GM23338 (cell line): Measurements from ENCODE around the gene CD70. TPM values are rescaled to one million over a fixed set of nuclear protein-coding genes. Genes with fewer than 3 reads are reported as not detected.

Experiments
- ATAC-seq: fragments of 200-7000 bp; cut with Tn5 transposase; 3 replicates; pipeline ENCODE4 v1.9.1; 2020
- DNase-seq: peaks from one replicate; pipeline ENCODE4 v3.0.0-alpha.2; 2015; ENCODE audit warnings: low spot score
- H2AFZ ChIP-seq: fragments of 200-600 bp; sonication (generic); 2 replicates; pipeline ENCODE4 v1.8.0; 2016; ENCODE audit warnings: antibody characterized with exemption, mild to moderate bottlenecking, moderate library complexity
- H3F3A ChIP-seq: fragments of 200-600 bp; sonication (generic); replicated peaks from 2 replicates; pipeline ENCODE4 v1.8.0; 2017; ENCODE audit warnings: antibody characterized with exemption, mixed run types, low read depth
- H3K27ac ChIP-seq: fragments of 200-600 bp; sonication (generic); 2 replicates; pipeline ENCODE4 v1.6.1; 2016; ENCODE audit warnings: low read depth
- H3K27me3 ChIP-seq: fragments of 200-600 bp; sonication (generic); 2 replicates; pipeline ENCODE4 v1.8.0; 2016; ENCODE audit warnings: mild to moderate bottlenecking, mixed run types, moderate library complexity; ENCODE audit not compliant: insufficient read depth
- H3K36me3 ChIP-seq: fragments of 200-600 bp; sonication (generic); 2 replicates; pipeline ENCODE4 v1.8.0; 2016; ENCODE audit warnings: mild to moderate bottlenecking; ENCODE audit not compliant: insufficient read depth
- H3K4me1 ChIP-seq: fragments of 200-600 bp; sonication (generic); 2 replicates; pipeline ENCODE4 v1.8.0; 2016; ENCODE audit warnings: mild to moderate bottlenecking, moderate library complexity; ENCODE audit not compliant: insufficient read depth
- H3K4me2 ChIP-seq: fragments of 200-600 bp; sonication (generic); 2 replicates; pipeline ENCODE4 v1.7.1; 2017; ENCODE audit warnings: mixed run types
- H3K4me3 ChIP-seq: fragments of 200-600 bp; sonication (generic); 2 replicates; pipeline ENCODE4 v1.6.1; 2016; ENCODE audit warnings: mixed run types
- H3K79me2 ChIP-seq: fragments of 200-600 bp; sonication (generic); replicated peaks from 2 replicates; pipeline ENCODE4 v1.8.0; 2017; ENCODE audit warnings: mild to moderate bottlenecking; ENCODE audit not compliant: insufficient read depth
- H3K9me2 ChIP-seq: fragments of 200-600 bp; sonication (generic); 2 replicates; pipeline ENCODE4 v1.8.0; 2017; ENCODE audit not compliant: insufficient read depth
- H4K20me1 ChIP-seq: fragments of 200-600 bp; sonication (generic); replicated peaks from 2 replicates; pipeline ENCODE4 v1.8.0; 2017; ENCODE audit warnings: mild to moderate bottlenecking; ENCODE audit not compliant: insufficient read depth
- H3K27ac Mint-ChIP-seq: 2 replicates; pipeline ENCODE4 v1.8.0; 2020; ENCODE audit warnings: inconsistent platforms, mild to moderate bottlenecking, moderate library complexity, mixed read lengths
- H3K27me3 Mint-ChIP-seq: 3 replicates; pipeline ENCODE4 v1.8.0; 2022; ENCODE audit warnings: low read depth, mild to moderate bottlenecking, moderate library complexity, mixed read lengths, inconsistent platforms; ENCODE audit not compliant: insufficient read depth, poor library complexity
- H3K36me3 Mint-ChIP-seq: 3 replicates; pipeline ENCODE4 v1.8.0; 2021; ENCODE audit warnings: low read depth, mild to moderate bottlenecking, inconsistent platforms, moderate library complexity, mixed read lengths
- H3K4me1 Mint-ChIP-seq: 3 replicates; pipeline ENCODE4 v1.8.0; 2020; ENCODE audit warnings: mild to moderate bottlenecking, inconsistent platforms, mixed read lengths
- H3K4me3 Mint-ChIP-seq: 3 replicates; pipeline ENCODE4 v1.8.0; 2021; ENCODE audit warnings: moderate library complexity, mild to moderate bottlenecking, inconsistent platforms, mixed read lengths
- H3K9me3 Mint-ChIP-seq: 3 replicates; pipeline ENCODE4 v1.8.0; 2020; ENCODE audit warnings: moderate library complexity, mild to moderate bottlenecking, inconsistent platforms, mixed read lengths
- CREB1 ChIP-seq: fragments of 250-450 bp; sonication (Bioruptor Pico); IDR thresholded peaks from 2 replicates; pipeline ENCODE4 v1.5.0; 2020; ENCODE audit warnings: low read depth, mild to moderate bottlenecking, moderate library complexity
- CTCF ChIP-seq, 2 experiments: fragments of 200-600 bp in 1 of 2; sonication (generic) in 1 of 2; conservative IDR thresholded peaks; 2 replicates each; pipeline versions ENCODE4 v1.5.1 to v1.6.1; 2016 to 2017; ENCODE audit warnings: antibody characterized with exemption in 2 of 2, low read depth in 2 of 2, mild to moderate bottlenecking in 2 of 2, moderate library complexity in 1 of 2
- ETS1 ChIP-seq: IDR thresholded peaks from 2 replicates; pipeline ENCODE4 v1.6.1; 2016; ENCODE audit warnings: antibody characterized with exemption
- EZH2 ChIP-seq: fragments of 200-600 bp; sonication (generic); IDR thresholded peaks from one replicate; pipeline ENCODE4 v1.8.0; 2017; ENCODE audit warnings: antibody characterized with exemption, mild to moderate bottlenecking, low read depth; ENCODE audit not compliant: unreplicated experiment
- NANOG ChIP-seq: IDR thresholded peaks from 2 replicates; pipeline ENCODE4 v1.6.1; 2016; ENCODE audit warnings: antibody characterized with exemption, borderline replicate concordance
- POLR2AphosphoS5 ChIP-seq: IDR thresholded peaks from 2 replicates; pipeline ENCODE4 v1.6.1; 2016; ENCODE audit warnings: antibody characterized with exemption, low read depth
- REST ChIP-seq: IDR thresholded peaks from one replicate; pipeline ENCODE4 v1.6.1; 2018; ENCODE audit warnings: antibody characterized with exemption; ENCODE audit not compliant: unreplicated experiment
- STAT1 ChIP-seq: IDR thresholded peaks from one replicate; pipeline ENCODE4 v1.6.1; 2016; ENCODE audit warnings: antibody characterized with exemption; ENCODE audit not compliant: unreplicated experiment
- ZNF114 ChIP-seq: fragments of 250-450 bp; sonication (Bioruptor Pico); IDR thresholded peaks from 2 replicates; pipeline ENCODE4 v1.5.0; 2020; ENCODE audit warnings: mild to moderate bottlenecking, moderate library complexity
- ZNF331 ChIP-seq: fragments of 250-450 bp; sonication (Bioruptor Pico); IDR thresholded peaks from 2 replicates; pipeline ENCODE4 v1.5.0; 2020; ENCODE audit warnings: low read depth, mild to moderate bottlenecking, moderate library complexity
- polyA plus RNA-seq: library from polyadenylated mRNA; unstranded; fragments of >200 nt; fragmentation: Nextera tagmentation; extraction: Ambion mirVana; gene quantifications from 2 replicates; pipeline ENCODE4 v1.2.1, GENCODE V29; 2016
- total RNA-seq: library from RNA; depleted of rRNA; stranded (reverse); fragments of >200 nt; shearing (Covaris generic); gene quantifications from 2 replicates; pipeline ENCODE4 v1.2.3, GENCODE V29; 2014

CD70 gene
- total and polyA plus RNA-seq, 2 experiments from 2014 or later: 2.0 to 7.3 TPM

- TF ChIP-seq REST (no peak), CTCF (conservative IDR thresholded peaks at IDR 0.05; ENCODE audit: low read depth in 2 of 2) (no peak), NANOG (no peak), STAT1 (no peak), ETS1 (no peak), ZNF114 (CRISPR knock-in tag) (no peak), ZNF331 (no peak), CREB1 (CRISPR knock-in tag) (no peak), EZH2 (no peak)
These were observed 26.4 kb upstream of the CD70 start (continued) for GRCh38 chr19:6617374-6617773.

- Histone ChIP-seq H3K4me2 (no peak overlapping the region), H3K27me3 (no peaks in the 10 kb centered on the region), H3K4me3 (no peak overlapping the region), H2AFZ (no peak overlapping the region), H4K20me1 (no peaks in the 10 kb centered on the region), H3K36me3 (no peaks in the 10 kb centered on the region), H3F3A (no peaks in the 10 kb centered on the region), H3K9me2 (no peaks in the 10 kb centered on the region), H3K4me1 (no peaks in the 10 kb centered on the region), H3K27ac (no peak overlapping the region), H3K79me2 (no peaks in the 10 kb centered on the region)
- H3K27ac Mint-ChIP-seq: no peak overlapping the region
- H3K27me3 Mint-ChIP-seq: no peaks in the 10 kb centered on the region
- peaks cover 38% of the 10 kb centered on the region for H3K36me3 Mint-ChIP-seq
- H3K4me1 Mint-ChIP-seq: no peaks in the 10 kb centered on the region
- DNase-seq (no peak), ATAC-seq (no peak)
- no peak overlapping the region for H3K4me3 Mint-ChIP-seq
- H3K9me3 Mint-ChIP-seq: peaks cover 92% of the 10 kb centered on the region
- no peak for TF ChIP-seq STAT1
- TF ChIP-seq ZNF331: no peak
- no peak for TF ChIP-seq NANOG
- no peak for TF ChIP-seq POLR2AphosphoS5
- TF ChIP-seq EZH2: no peak
- TF ChIP-seq CTCF (conservative IDR thresholded peaks at IDR 0.05; ENCODE audit: low read depth in 2 of 2): no peak
- TF ChIP-seq REST: no peak
These were observed 25.1 kb upstream of the CD70 start for GRCh38 chr19:6616011-6616410.
